NCI-H187 (cell line): ENCODE measurements around the gene FAM184A.
A peak's percentile ranks its signal among the peaks of the same experiment; 100 is the strongest.
"Not testable (repeated sequence)": the region's sequence is repeated elsewhere in the genome, so short reads cannot be mapped to it uniquely, and the experiment has no call there.

Source experiments
- DNase-seq, 2 experiments: peaks; one replicate each; lab custom pipeline; 2025; lab: John Stamatoyannopoulos, UW

FAM184A gene, protein sequence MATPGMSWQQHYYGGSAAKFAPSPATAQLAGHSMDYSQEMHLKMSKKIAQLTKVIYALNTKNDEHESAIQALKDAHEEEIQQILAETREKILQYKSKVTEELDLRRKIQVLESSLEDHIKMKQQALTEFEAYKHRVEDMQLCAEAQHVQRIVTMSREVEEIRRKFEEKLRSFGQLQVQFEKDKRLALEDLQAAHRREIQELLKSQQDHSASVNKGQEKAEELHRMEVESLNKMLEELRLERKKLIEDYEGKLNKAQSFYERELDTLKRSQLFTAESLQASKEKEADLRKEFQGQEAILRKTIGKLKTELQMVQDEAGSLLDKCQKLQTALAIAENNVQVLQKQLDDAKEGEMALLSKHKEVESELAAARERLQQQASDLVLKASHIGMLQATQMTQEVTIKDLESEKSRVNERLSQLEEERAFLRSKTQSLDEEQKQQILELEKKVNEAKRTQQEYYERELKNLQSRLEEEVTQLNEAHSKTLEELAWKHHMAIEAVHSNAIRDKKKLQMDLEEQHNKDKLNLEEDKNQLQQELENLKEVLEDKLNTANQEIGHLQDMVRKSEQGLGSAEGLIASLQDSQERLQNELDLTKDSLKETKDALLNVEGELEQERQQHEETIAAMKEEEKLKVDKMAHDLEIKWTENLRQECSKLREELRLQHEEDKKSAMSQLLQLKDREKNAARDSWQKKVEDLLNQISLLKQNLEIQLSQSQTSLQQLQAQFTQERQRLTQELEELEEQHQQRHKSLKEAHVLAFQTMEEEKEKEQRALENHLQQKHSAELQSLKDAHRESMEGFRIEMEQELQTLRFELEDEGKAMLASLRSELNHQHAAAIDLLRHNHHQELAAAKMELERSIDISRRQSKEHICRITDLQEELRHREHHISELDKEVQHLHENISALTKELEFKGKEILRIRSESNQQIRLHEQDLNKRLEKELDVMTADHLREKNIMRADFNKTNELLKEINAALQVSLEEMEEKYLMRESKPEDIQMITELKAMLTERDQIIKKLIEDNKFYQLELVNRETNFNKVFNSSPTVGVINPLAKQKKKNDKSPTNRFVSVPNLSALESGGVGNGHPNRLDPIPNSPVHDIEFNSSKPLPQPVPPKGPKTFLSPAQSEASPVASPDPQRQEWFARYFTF

DNA sequence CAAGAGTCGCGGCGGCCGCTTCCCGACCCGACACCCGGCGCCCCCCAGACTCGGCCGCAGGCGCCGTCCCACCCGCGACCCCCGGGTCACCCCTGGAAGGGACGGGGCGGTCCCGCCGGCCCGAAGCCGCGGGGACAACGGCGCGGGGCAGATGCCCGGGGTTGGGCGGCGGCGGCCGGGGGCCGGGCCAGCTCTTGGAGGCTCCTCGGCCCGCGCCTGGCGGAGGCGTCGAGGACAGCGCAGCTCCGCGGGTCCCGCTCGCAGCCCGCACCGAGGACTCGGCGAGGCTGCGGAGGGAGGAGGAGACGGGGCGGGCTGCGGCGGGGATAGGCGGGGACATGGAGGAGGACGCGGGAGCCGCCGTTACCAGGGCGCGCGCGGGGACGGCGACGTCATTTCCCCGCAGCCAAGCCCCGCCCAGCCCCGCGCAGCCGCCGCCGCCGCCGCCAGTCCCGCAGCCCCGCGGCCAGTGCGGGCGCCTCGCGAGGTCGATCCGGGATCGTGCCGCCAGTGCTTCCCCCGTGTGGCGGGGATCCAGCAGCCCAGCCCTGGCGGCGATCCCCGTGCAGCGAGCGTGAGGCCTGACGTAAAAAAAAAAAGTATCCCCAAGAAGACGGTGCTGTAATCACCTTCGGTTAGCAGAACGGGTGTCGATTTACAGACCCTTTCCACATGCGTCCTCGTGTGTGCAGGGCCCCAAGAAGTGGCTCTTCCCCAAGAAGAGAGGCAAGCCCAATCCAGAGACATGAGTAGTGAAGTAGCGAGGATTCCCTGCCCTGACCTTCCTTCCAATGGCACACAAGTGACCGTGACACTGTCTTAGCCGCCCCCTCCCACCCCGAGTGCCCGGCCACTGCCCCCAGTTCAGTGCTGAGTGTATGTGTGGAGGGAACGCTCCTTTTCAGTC lies at the start of gene FAM184A:
Gene FAM184A, minus strand, starts transcription at position 289 of the 907 bp plus-strand sequence. CDS start 365 bp downstream, outside the sequence.
- peak in 1 of 2 experiments; percentile 21 for DNase-seq

DNA sequence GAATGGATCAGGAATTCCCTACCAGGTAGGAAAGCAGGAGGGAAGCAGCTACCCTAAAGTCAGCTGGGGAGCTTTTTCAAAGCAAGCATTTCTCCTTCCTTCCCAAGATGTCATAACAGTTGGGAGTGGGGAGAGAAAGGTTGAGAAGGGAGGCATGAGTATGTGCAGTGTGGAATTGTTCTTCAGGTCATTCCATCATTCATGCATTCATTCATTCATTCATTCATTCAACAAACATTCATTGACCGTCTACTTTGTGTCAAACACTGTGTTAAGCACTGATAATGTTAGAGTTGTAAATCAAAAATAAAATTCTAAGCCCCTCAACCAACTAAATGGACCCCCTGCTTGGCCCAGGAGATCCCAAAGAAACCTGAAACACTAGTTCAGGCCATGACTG lies 49.2 kb upstream of the FAM184A start:
- DNase-seq: no peak

DNA sequence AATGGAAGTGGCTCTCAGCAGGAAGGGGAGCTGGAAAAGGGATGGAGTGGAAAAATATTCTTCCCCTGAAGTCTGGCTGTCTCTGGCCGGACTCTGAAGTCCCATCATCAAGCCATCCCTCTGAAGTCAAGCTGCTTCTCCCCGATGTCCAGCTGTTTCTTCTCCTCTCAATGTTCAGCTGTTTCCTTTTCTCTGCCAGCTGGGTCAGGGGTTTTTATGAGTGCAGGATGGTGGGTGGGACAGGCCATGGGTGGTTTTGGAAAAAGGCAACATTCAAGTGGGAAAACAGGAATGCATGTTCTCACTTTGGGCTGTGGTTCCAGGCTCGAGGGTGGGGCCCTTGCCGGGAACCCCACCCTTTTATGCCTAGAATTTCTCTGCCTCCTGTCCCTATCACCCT lies 48.4 kb upstream of the FAM184A start:
- DNase-seq: no peak

- DNase-seq: no peak
Observed at GRCh38 chr6:119126140-119126539, 47.7 kb upstream of the FAM184A start.

DNA sequence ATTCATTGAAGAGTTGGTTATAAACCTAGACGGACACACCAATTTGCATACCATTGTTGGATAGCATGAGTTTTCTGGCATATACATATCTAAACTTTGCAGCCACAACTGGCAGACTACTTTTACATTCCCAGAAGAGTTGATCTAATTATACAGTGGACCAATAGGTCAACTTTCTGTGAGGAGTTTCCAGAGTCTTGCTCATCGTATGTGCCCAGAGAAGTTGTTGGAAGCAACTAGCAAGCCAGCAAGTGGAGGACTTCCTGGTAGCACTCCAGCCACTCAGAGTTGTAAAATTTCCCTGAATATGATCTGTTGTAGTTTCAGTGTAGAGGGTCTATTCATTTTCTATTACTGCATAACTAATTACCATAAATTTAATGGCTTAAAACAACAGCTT lies 47.1 kb upstream of the FAM184A start:
- DNase-seq: no peak

GRCh38 chr6:119124079-119124824 lies 45.8 kb upstream of the FAM184A start:
- no peak for DNase-seq

DNA sequence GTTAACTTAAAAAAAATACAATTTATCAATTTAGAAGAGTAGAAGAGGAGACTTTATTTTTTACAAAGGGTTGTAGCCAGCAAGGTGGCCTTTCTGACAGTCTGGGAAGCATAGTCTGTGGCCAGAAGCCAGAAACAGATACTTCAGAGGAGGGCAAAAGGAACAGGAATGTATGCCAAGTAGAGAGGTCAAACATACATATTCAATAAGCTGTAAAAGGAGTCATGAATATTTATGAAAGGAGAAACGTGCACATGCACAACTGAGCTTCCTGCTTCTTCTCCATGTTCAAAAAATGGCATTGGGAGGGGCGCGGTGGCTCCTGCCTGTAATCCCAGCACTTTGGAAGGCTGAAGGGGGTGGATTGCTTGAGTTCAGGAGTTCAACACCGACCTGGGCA lies 43.9 kb upstream of the FAM184A start:
- no peak for DNase-seq

DNA sequence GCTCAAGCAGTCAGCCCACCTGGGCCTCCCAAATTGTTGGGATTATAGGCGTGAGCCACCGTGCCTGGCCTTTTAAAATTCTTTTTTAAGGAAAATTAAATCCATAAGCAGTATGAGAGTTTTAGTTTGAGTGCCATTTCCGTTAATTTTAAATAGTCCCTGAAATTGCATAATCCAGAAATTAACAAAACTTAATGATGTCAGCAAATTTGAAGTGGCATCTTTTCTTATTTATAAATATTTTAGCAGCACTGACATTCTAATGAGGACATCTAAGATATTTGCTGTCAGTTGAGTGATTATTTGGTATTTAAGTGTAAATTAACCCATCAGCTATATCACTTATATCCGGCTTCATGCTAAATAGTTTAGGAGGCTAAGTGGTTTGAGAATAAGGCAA lies 42.9 kb upstream of the FAM184A start:
- no peak for DNase-seq

DNA sequence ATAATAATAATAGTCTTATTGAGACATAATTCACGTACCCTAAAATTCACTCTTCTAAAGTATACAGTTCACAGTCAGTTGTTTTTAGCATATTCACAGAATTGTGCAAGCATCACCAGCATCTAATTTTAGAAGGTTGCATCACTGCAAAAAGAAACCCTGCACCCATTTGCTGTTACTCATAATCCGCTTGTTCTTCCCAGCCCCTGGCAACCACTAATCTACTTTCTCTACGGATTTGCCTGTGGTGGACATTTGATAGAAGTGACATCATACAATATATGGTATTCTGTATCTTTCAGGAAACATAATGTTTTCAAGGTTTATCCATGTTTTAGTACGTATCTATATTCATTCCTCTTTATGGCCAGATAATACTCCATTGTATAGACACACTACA lies 41.5 kb upstream of the FAM184A start:
- DNase-seq: no peak

DNA sequence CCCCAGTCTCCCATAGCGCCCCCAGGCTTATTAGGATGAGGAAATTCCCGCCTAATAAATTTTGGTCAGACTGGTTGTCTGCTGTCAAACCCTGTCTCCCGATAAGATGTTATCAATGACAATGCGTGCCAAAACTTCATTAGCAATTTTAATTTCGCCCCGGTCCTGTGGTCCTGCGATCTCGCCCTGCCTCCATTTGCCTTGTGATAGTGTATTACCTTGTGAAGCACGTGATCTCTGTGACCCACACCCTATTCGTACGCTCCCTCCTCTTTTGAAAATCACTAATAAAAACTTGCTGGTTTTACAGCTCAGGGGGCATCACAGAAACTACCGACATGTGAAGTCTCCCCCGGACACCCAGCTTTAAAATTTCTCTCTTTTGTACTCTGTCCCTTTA lies 40.6 kb upstream of the FAM184A start:
- DNase-seq: not testable (repeated sequence)

GRCh38 chr6:119116712-119117281 lies 38.3 kb upstream of the FAM184A start:
- no peak for DNase-seq

GRCh38 chr6:119113961-119114360 lies 35.5 kb upstream of the FAM184A start:
- DNase-seq: no peak

- DNase-seq: no peak
Observed at GRCh38 chr6:119112812-119113530, 34.5 kb upstream of the FAM184A start.

DNA sequence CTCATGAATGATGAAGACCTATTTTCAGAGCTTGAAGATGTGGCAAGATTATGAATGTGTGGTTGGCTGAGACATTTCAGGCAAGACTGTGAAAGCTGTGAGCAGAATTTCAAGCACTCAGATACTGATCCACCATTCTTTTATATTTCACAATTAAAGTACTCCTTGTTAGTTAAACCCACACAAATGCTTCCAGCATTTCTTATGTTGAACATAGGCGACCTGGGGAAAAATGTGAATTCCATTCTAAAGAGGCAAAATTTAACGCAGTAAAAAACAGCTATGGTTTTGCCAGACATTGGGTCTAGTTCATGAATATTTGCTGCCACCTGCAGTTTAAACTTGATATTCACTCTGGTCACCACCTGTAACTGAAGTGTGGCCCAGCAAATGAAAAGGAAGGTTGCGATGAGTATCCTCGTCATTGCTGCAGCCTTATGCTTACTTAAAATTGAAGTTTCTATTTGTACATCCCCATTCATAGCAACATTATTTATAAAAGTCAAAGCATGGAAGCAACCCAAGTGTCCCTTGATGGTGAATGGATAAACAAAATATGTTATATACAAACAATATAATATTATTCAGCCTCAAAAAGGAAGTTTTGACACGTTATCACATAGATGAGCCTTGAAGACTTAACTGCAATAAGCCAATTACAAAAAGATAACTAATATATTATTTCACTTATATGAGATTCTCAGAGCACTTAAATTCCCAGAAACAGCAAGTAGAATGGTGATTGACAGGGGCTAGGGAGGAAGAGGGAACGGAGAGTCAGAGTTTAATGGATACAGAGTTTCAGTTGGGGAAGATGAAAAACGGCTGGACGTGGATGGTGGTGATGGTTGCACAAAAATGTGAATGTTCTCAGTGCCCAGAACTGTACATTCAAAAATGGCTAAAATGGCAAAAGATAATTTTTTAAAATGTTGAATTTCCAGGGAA lies 32.4 kb upstream of the FAM184A start:
- peak in 1 of 2 experiments; percentile 14 for DNase-seq

GRCh38 chr6:119109654-119110325 lies 31.3 kb upstream of the FAM184A start:
- DNase-seq: no peak

DNA sequence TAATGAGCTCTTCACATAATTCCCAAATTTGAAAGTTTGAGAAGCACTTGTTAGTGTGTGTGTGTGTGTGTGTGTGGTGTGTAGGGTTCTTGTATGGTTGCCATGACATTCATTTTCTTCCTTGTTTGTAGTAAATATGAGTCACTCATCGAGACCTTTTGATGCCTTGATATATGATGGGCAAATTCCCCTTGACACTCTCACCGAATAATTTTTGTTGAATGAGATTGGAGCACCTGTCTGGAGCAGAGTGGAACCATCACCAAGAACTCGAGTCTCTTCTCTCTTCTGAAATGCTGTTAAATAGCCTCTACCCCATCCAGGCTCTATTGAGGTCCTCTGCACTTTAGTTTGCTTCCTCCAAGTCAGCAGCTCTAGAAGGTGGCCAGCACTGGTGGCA lies 29.6 kb upstream of the FAM184A start:
- no peak for DNase-seq

GRCh38 chr6:119105282-119105681 lies 26.8 kb upstream of the FAM184A start:
- no peak for DNase-seq

GRCh38 chr6:119102901-119103300 lies 24.4 kb upstream of the FAM184A start:
- DNase-seq: no peak
